GM12874 (cell line): ENCODE measurements around the gene ALDH1B1.

Experiments
- TF ChIP-seq, protein P1 (sequence below): IDR thresholded peaks from 2 replicates; pipeline ENCODE4 v1.5.1; 2011; ENCODE audit warnings: low read depth, mild to moderate bottlenecking, control low read depth, low read length, moderate library complexity; ENCODE audit not compliant: insufficient read depth

The ALDH1B1 gene

DNA sequence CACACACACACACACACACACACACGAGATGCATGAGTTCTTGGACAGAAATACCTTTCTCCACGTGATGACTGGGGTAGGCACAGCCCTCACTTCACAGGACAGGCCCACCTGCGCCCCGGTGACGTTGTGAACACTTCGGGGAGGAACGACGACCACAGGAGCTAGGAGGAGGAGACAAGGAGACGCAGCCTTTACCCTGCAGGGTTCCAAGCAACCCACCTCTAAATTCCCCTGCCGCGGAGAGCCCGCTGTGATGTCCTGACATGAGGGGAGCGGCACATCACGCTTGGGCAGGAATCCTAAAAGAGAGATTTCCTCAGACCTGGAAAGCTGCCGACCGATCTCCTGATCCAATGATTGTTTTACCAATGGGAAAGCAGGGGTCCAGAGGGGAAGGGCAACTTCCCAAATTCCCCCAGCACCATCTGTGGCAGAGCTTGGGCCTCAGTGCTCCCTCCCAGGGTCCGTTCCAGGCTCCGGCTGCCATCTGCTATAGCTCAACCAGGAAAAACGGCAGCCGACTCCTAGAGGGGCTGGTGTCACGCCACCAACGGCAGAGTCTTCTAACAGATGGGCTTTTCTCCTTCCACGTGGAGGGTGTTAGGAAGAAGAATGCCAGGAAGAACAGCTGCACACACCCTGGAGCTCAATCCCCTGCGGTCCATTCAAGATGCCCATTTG is 21.7 kb downstream of the ALDH1B1 start:
- TF ChIP-seq, protein P1, sequence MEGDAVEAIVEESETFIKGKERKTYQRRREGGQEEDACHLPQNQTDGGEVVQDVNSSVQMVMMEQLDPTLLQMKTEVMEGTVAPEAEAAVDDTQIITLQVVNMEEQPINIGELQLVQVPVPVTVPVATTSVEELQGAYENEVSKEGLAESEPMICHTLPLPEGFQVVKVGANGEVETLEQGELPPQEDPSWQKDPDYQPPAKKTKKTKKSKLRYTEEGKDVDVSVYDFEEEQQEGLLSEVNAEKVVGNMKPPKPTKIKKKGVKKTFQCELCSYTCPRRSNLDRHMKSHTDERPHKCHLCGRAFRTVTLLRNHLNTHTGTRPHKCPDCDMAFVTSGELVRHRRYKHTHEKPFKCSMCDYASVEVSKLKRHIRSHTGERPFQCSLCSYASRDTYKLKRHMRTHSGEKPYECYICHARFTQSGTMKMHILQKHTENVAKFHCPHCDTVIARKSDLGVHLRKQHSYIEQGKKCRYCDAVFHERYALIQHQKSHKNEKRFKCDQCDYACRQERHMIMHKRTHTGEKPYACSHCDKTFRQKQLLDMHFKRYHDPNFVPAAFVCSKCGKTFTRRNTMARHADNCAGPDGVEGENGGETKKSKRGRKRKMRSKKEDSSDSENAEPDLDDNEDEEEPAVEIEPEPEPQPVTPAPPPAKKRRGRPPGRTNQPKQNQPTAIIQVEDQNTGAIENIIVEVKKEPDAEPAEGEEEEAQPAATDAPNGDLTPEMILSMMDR = no peak

DNA sequence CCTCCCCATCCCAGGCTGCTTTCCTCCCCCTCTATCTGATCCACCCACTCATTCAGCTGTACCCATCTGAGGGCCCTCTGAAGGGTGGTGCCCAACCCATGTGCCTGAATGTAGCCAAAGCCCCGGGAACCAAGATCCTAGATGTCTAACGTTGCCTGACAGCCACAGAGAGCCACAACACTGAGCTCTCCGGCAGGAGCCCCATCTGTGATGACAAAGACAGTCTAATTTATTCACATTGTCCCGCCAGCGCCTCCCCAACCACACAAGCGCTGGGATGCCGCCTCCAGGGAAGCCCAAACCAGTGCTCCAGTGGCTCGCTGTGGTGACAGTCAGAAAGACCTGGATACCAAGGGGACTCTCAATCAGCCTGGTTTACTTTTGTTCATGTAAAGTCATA is 23.4 kb downstream of the ALDH1B1 start:
- TF ChIP-seq, protein P1 = no peak

DNA sequence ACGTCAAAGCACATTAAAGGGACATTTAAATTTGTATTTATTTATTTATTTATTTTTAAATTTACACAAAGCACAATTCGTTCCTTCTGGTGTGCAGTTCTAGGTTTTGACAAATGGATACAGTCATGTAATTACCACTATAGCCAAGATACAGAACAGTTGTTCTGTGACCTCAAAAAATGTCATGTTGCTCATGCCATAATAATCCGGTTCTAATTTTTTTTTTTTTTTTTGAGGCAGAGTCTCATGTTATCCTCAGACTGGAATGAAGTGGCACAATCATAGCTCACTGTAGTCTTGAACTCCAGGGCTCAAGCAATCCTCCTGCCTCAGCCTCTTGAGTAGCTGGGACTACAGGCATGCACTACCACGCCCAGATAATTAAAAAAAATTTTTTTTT is 24.0 kb downstream of the ALDH1B1 start:
- TF ChIP-seq, protein P1 = no peak

DNA sequence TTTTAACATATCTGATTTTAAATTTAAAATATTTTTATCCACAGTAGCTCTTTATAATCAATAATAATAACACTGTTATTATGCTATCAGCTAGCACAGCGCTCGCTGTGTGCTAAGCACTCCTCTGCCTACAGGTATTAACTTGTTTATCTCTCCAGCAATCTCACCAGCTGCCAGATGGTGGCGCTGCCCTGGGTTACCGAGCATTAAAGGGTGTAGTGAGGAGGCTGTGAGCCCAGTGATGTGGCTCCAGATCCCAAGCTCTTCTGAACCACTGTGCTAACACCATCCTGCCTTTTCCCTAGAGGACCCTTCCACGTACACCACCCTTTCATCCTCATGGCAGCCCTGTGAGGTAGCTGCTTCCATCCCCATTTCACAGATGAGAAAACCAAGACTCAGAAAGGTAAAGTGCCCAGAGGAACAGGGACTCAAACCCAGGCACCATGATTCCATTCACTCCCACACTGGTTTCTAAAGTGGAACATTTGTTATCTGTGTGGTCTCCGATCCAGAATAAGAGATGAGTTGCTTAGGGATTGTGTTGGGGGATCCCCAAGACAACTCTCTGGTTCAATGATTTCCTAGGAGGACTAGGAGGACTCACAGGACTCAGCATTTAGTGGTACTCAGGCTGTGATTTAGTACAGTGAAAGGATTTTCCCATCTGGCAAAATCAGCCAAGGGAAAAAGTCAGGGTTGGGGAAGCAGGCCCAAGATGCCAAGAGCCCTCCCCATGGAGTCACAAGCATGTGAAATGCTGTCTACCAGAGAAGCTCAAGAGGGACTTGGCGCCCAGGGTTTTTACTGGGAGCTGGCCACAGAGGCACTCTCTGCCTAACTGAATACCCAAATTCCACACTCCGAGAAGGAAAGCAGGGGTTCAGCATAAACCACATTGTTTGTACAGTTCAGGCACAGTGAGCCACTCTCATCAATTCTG is 24.8 kb downstream of the ALDH1B1 start:
- TF ChIP-seq, protein P1 = peak; percentile 78

DNA sequence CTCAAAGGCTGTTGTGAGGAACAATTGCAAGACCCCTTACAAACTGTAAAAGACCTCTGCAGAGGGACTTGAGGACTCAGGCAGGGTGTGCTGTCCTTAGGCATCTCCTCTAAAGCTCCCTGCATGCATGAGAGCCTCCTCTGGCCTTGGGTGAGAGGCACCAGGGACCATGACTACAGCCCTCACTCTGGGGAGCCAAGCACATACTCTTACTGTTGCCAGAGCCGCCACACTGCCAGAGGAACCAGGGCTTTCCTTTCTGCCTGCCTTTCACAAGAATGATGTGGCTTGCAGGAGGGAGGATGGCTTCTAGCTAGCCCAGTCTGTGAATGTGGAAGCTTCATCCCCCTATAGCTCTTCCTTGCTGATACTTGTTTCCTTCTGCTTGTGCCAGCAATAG is 25.9 kb downstream of the ALDH1B1 start:
- TF ChIP-seq, protein P1 = no peak

DNA sequence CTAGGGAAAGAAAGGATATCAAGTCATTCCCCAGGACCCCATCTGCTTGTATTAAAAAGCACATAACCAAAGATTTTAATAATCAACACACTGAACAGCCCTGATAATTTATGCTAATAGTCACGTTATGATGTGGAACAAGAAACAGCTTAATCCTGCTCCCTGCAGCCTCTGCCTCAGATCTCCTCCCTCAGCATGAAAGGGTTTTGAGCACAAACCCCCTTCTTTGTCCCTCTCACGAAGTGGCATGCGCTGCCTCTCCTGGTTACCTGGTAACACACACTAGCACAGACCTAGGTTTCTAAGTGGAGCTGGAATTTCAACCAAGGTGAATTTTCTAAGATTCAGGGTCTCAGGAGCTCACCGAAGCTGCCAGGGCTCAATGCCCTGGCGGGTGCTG is 26.7 kb downstream of the ALDH1B1 start:
- TF ChIP-seq, protein P1 = no peak

DNA sequence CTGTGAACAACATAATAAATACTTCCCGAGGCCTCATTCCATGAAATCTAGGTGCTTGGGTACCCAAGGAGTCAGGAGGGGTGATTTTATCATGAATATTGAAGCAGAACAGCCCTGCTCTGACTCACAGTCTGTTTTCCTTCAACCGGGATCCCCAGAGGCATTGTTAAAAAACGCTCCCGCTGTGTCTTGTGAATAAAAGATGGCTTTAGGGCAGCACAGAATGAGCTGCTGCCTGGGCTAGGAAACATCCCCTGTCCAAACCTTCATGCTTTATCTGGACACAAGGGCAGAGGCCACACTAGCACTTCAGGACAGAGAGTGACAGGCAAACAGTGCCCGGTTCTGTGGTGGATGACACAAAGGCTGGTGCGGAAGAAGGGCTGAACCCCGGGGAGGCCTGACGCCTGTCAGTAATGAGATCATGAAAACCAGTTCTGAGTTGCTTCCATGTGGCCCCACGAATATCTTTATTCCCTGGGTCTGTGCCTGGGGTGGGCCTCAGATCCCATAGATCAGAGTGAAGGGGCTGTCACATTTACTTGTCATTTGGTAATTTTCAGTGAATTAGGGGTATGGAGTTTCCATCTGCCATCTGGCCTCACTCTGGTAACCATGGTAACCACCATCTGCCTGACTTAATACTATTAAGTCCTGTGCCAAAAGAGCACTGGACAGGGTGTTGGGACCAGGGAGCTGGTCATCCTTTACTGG is 29.2 kb downstream of the ALDH1B1 start:
- TF ChIP-seq, protein P1 = no peak
